ENCODE results near the gene TUBG1. TPM values are rescaled to one million over a fixed set of nuclear protein-coding genes. Genes with fewer than 3 reads are reported as not detected.

Gene TUBG1
- total and polyA plus RNA-seq, 9 of the 15 experiments (the other 6 are each of a cell fraction or from before 2014, with no cell fraction given): 33.1 to 147 (median 66.0) TPM

DNA sequence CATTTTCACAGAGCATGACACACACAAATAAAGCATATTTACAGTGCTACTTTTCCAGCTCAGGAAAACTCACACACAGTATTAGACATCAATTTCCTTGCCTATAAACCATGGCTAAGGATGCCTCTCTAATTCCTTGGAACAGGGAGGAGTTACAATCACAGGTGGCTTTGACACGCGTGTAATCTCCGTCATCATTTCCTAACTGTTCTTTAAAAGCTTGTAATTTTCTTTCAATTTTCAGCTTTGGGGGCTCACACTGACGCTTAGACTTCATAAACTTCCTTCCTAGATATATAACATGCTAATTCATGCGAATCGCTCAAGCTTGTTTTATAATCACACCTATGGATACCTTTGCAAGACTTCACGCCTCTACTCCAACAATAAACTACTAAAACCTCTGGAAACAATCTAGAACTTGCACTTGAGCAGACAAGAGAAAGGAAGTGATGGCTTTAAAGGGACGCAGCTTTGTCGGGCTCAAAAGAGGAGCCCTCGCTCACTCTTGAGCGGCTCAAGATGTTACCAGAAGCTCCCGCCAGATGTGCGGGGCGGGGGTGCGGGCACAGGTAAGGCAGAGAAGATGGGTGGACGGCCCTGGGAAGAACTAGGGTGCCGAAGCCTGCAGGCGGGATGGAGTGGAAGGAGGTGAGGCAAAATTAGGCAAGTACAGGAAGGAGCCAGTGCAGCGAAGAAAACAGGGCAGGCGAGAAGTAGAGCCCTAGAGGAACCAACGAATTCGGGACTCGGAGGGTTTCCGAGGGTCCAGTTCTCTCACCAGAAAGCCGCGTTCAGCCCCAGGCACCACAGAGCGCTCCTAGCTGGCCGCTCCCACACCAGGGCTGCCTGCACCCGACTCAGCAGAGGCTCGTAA, 940 bp upstream of the TUBG1 start:
- ATAC-seq (peak; percentile 82), DNase-seq (ENCODE audit: extremely low read depth in 1 of 4, low spot score in 3 of 4) (peak in 1 of 4 experiments; percentile 34), FAIRE-seq (peak; percentile 52)
- intact Hi-C loops (cut with micrococcal nuclease) (loop anchor here (5.0 kb wide), 1 partner anchor 69 kb away; the partner anchor contains the start of gene PLEKHH3), in situ Hi-C loops (cut with MboI) (no loop called here)
- BruUV-seq (replicated peaks): TSS peak; percentile 67
- Histone ChIP-seq H3K4me3 (peak overlapping the region; percentile 95), H3K9me1 (ENCODE audit: control insufficient read depth, insufficient read depth, low read length) (no peaks in the 10 kb centered on the region), H3K79me2 (ENCODE audit: control insufficient read depth, insufficient read depth, low read length) (peaks cover 64% of the 10 kb centered on the region), H3K36me3 (ENCODE audit: control insufficient read depth, insufficient read depth, low read length) (peaks cover 30% of the 10 kb centered on the region), H3K9ac (ENCODE audit: insufficient read depth in 1 of 2, low read depth in 2 of 2, low read length in 2 of 2) (peak overlapping the region; percentile 92 to 94), H3K27ac (ENCODE audit: extremely low read depth, low read depth, low read length) (peak overlapping the region; percentile 84), H3K9me3 (replicated peaks; ENCODE audit: control insufficient read depth, insufficient read depth, low read depth, low read length) (no peaks in the 10 kb centered on the region), H3K4me1 (replicated peaks in 1 of 2; ENCODE audit: control insufficient read depth in 2 of 2, insufficient read depth in 2 of 2, low read length in 2 of 2) (peaks cover 16 to 18% of the 10 kb centered on the region in 2 experiments; a peak in 4 of 5 replicates), H2AFZ (ENCODE audit: low read depth, low read length) (peak overlapping the region; percentile 94), H4K20me1 (replicated peaks; ENCODE audit: control insufficient read depth, insufficient read depth, low read length) (peaks cover 3% of the 10 kb centered on the region; the same call in 1 of the 2 replicates), H3K4me2 (ENCODE audit: insufficient read depth, low read length) (peak overlapping the region; percentile 97), H3K27me3 (ENCODE audit: control insufficient read depth in 2 of 2, insufficient read depth in 2 of 2, low read length in 2 of 2) (no peaks in the 10 kb centered on the region)
- WGBS (ENCODE audit: insufficient coverage, low coverage, missing lambda C conversion rate): 0% methylated on average over 29 of the region's 30 CpGs
- POLR2A ChIA-PET: interaction anchor here (0.6 to 2.8 kb wide), 19 partner anchors 9 to 240 kb away, joined by 3 to 31 read pairs (median 4); partner anchors contain the start of gene PSMC3IP
- CTCF ChIA-PET (ENCODE audit: low intra/inter-chr PET ratio): interaction anchor here (0.6 to 1.1 kb wide), 3 partner anchors 16 to 72 kb away, joined by 3 to 4 read pairs (median 3); no protein-coding TSS in a partner anchor
- TF ChIP-seq RNF2 (IDR thresholded peaks at IDR 0.05) (no peak), TCFL5 (CRISPR knock-in tag; conservative IDR thresholded peaks at IDR 0.05) (no peak), ZNF324 (CRISPR knock-in tag; IDR thresholded peaks at IDR 0.05) (no peak), ZNF282 (CRISPR knock-in tag; IDR thresholded peaks at IDR 0.05) (no peak), RBM39 (optimal IDR thresholded peaks at IDR 0.05; ENCODE audit: low read depth, low read length) (no peak), KAT8 (IDR thresholded peaks at IDR 0.05; ENCODE audit: low read depth) (no peak), ETV6 (IDR thresholded peaks at IDR 0.05; ENCODE audit: borderline replicate concordance in 1 of 2, low read depth in 2 of 2, low read length in 1 of 2) (no peak), ETV6 (CRISPR knock-in tag; IDR thresholded peaks at IDR 0.05; ENCODE audit: borderline replicate concordance) (no peak), ZNF655 (CRISPR knock-in tag; IDR thresholded peaks at IDR 0.05) (no peak), COPS2 (conservative IDR thresholded peaks at IDR 0.05) (no peak), NKRF (IDR thresholded peaks at IDR 0.05; ENCODE audit: borderline replicate concordance) (peak; percentile 73; the same call in 1 of the 2 replicates), SIN3A (IDR thresholded peaks at IDR 0.05; ENCODE audit: borderline replicate concordance in 2 of 2, control insufficient read depth in 1 of 2, low read depth in 2 of 2, low read length in 2 of 2) (peak in 1 of 2 experiments; percentile 60; a peak in 1 of 4 replicates), POLR3A (IDR thresholded peaks at IDR 0.05; ENCODE audit: borderline replicate concordance, extremely low read depth, insufficient read depth, insufficient read length) (no peak)
